ENCODE results near the gene MRGPRD.

MRGPRD gene

DNA sequence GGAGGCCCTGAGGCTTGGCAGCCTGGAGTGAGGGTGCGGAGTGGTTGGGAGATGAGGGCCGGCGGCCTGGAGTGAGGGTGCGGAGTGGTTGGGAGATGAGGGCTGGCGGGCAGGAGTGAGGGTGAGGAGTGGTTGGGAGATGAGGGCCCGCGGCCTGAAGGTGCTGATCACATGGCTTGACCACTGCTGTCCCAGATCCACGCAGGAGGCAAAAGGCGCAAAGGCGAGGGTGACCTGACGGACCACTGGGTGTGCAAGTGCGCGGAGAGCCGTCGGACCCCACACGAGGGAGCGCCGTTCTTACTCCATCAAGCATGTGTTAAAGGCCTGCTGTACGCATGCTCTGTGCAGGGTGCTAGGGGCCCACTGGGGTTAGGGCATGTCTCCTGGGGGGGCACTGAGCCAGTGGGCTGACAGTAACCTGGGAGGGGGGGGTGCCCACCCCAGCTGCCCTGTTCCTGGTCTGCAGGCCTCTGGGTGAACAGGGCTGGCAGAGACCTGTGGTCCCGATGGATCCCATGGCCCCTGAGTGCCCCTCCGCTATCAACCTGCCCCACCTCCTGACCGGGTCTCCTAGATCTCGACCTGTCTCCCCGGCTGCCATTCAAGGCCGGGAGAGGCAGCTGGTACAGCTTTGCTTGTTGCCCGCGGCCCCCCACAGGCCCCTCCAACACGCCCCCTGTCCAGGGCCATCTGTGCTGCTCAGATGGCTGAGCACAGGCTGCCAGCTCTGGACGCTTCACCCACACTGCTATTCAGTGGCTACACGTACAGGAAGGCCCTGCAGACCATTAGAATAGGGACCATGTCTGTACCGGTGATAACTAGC is 21.1 kb downstream of the MRGPRD start:
- TF ChIP-seq FOXP2 (optimal IDR thresholded peaks at IDR 0.05; ENCODE audit: borderline replicate concordance, extremely low read depth, extremely low read length, insufficient read depth): no peak
- TF ChIP-seq, protein P1, sequence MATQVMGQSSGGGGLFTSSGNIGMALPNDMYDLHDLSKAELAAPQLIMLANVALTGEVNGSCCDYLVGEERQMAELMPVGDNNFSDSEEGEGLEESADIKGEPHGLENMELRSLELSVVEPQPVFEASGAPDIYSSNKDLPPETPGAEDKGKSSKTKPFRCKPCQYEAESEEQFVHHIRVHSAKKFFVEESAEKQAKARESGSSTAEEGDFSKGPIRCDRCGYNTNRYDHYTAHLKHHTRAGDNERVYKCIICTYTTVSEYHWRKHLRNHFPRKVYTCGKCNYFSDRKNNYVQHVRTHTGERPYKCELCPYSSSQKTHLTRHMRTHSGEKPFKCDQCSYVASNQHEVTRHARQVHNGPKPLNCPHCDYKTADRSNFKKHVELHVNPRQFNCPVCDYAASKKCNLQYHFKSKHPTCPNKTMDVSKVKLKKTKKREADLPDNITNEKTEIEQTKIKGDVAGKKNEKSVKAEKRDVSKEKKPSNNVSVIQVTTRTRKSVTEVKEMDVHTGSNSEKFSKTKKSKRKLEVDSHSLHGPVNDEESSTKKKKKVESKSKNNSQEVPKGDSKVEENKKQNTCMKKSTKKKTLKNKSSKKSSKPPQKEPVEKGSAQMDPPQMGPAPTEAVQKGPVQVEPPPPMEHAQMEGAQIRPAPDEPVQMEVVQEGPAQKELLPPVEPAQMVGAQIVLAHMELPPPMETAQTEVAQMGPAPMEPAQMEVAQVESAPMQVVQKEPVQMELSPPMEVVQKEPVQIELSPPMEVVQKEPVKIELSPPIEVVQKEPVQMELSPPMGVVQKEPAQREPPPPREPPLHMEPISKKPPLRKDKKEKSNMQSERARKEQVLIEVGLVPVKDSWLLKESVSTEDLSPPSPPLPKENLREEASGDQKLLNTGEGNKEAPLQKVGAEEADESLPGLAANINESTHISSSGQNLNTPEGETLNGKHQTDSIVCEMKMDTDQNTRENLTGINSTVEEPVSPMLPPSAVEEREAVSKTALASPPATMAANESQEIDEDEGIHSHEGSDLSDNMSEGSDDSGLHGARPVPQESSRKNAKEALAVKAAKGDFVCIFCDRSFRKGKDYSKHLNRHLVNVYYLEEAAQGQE (IDR thresholded peaks at IDR 0.05; ENCODE audit: insufficient read depth in 1 of 2, low read depth in 2 of 2, low read length in 2 of 2): no peak
- no peak for TF ChIP-seq SIN3A (IDR thresholded peaks at IDR 0.05; ENCODE audit: borderline replicate concordance, insufficient read depth, low read length)
- TF ChIP-seq TAF1 (IDR thresholded peaks at IDR 0.05; ENCODE audit: borderline replicate concordance, insufficient read depth, low read length): no peak
- no peak for TF ChIP-seq POLR2AphosphoS5 (IDR thresholded peaks at IDR 0.05; ENCODE audit: low read depth, low read length)

DNA sequence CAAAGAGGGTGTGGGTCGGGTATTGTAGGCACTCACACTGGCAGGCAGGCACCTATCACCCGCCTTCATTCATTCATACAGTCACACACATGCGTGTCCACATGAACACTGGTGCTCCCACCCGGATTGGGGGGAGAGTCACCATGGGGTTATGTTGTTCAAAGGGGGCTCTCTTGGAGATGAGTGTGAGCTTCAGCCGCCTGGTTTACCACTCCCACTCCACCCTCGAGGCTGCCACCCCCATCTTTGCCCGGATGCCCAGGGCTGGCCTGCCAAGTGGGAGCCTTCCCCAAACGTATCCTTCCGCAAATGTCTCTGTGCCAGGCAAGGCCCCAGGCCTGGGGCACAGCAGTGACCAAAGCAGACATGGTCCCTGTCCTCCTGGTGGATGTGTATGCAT is 22.6 kb downstream of the MRGPRD start:
- TF ChIP-seq, protein P1 (IDR thresholded peaks at IDR 0.05; ENCODE audit: insufficient read depth in 1 of 2, low read depth in 2 of 2, low read length in 2 of 2): no peak
- no peak for TF ChIP-seq FOXP2 (optimal IDR thresholded peaks at IDR 0.05; ENCODE audit: borderline replicate concordance, extremely low read depth, extremely low read length, insufficient read depth)
- no peak for TF ChIP-seq POLR2AphosphoS5 (IDR thresholded peaks at IDR 0.05; ENCODE audit: low read depth, low read length)
- no peak for TF ChIP-seq TAF1 (IDR thresholded peaks at IDR 0.05; ENCODE audit: borderline replicate concordance, insufficient read depth, low read length)
- no peak for TF ChIP-seq SIN3A (IDR thresholded peaks at IDR 0.05; ENCODE audit: borderline replicate concordance, insufficient read depth, low read length)

- TF ChIP-seq SIN3A (IDR thresholded peaks at IDR 0.05; ENCODE audit: borderline replicate concordance, insufficient read depth, low read length): no peak
- TF ChIP-seq, protein P1 (IDR thresholded peaks at IDR 0.05; ENCODE audit: insufficient read depth in 1 of 2, low read depth in 2 of 2, low read length in 2 of 2): no peak
- no peak for TF ChIP-seq FOXP2 (optimal IDR thresholded peaks at IDR 0.05; ENCODE audit: borderline replicate concordance, extremely low read depth, extremely low read length, insufficient read depth)
- no peak for TF ChIP-seq POLR2AphosphoS5 (IDR thresholded peaks at IDR 0.05; ENCODE audit: low read depth, low read length)
- TF ChIP-seq TAF1 (IDR thresholded peaks at IDR 0.05; ENCODE audit: borderline replicate concordance, insufficient read depth, low read length): no peak
Measured at GRCh38 chr11:68956547-68957254, 24.1 kb downstream of the MRGPRD start.

- TF ChIP-seq SIN3A (IDR thresholded peaks at IDR 0.05; ENCODE audit: borderline replicate concordance, insufficient read depth, low read length) (no peak), FOXP2 (optimal IDR thresholded peaks at IDR 0.05; ENCODE audit: borderline replicate concordance, extremely low read depth, extremely low read length, insufficient read depth) (no peak), POLR2AphosphoS5 (IDR thresholded peaks at IDR 0.05; ENCODE audit: low read depth, low read length) (no peak), TAF1 (IDR thresholded peaks at IDR 0.05; ENCODE audit: borderline replicate concordance, insufficient read depth, low read length) (no peak)
- TF ChIP-seq, protein P1 (IDR thresholded peaks at IDR 0.05; ENCODE audit: insufficient read depth in 1 of 2, low read depth in 2 of 2, low read length in 2 of 2): no peak
Measured at GRCh38 chr11:68956142-68956541, 24.6 kb downstream of the MRGPRD start.

Data from PFSK-1 (cell line).